SK-N-MC (cell line): ENCODE data around the gene MCRIP2.

ENCODE experiments used
- DNase-seq: peaks from one replicate; pipeline ENCODE4 v3.0.0-alpha.2; 2011; ENCODE audit warnings: low read depth, low spot score
- H3K27ac ChIP-seq: fragments of 200-600 bp; sonication (generic); 2 replicates; pipeline ENCODE4 v1.5.1; 2016; ENCODE audit warnings: mixed run types
- H3K36me3 ChIP-seq: fragments of 200-600 bp; sonication (generic); 2 replicates; pipeline ENCODE4 v1.6.1; 2017; ENCODE audit warnings: antibody characterized with exemption, low read length, mixed read lengths; ENCODE audit not compliant: insufficient read depth
- H3K4me3 ChIP-seq: fragments of 200-600 bp; sonication (generic); 2 replicates; pipeline ENCODE4 v1.5.1; 2016
- H3K9ac ChIP-seq: fragments of 200-600 bp; sonication (generic); 2 replicates; pipeline ENCODE4 v1.8.0; 2017; ENCODE audit warnings: mixed run types, mixed read lengths; ENCODE audit not compliant: insufficient read length
- H3K9me3 ChIP-seq: fragments of 200-600 bp; sonication (generic); 2 replicates; pipeline ENCODE4 v1.6.1; 2017; ENCODE audit warnings: low read depth, mild to moderate bottlenecking, antibody characterized with exemption, low read length, moderate library complexity, mixed read lengths
- EZH2 ChIP-seq: fragments of 200-600 bp; sonication (generic); IDR thresholded peaks from one replicate; pipeline ENCODE4 v1.6.1; 2017; ENCODE audit warnings: antibody characterized with exemption
- FOXP2 ChIP-seq: optimal IDR thresholded peaks from 2 replicates; pipeline ENCODE3; 2011; ENCODE audit warnings: mild to moderate bottlenecking, moderate library complexity; ENCODE audit not compliant: insufficient read depth; ENCODE audit errors: extremely low read length, control extremely low read depth
- POLR2AphosphoS5 ChIP-seq: IDR thresholded peaks from 2 replicates; pipeline ENCODE4 v1.6.1; 2012; ENCODE audit warnings: mild to moderate bottlenecking, low read depth, low read length, borderline replicate concordance

MCRIP2 gene

GRCh38 chr16:667113-667779, 25.6 kb downstream of the MCRIP2 start:
- no peak for TF ChIP-seq FOXP2
- TF ChIP-seq EZH2 = no peak
- no peak for TF ChIP-seq POLR2AphosphoS5
- Histone ChIP-seq H3K9ac (peak overlapping the region; percentile 67), H3K27ac (peak overlapping the region; percentile 29; the same call in 1 of the 2 replicates), H3K9me3 (no peaks in the 10 kb centered on the region), H3K36me3 (peaks cover 30% of the 10 kb centered on the region; the same call in 1 of the 2 replicates), H3K4me3 (peak overlapping the region; percentile 94)
- no peak for DNase-seq

- DNase-seq = no peak
- H3K9ac ChIP-seq = peak within 1 kb of the TSS; percentile 98
- no peaks in the 10 kb centered on the region for H3K9me3 ChIP-seq
- H3K27ac ChIP-seq = peak within 1 kb of the TSS; percentile 83
- peak within 1 kb of the TSS; percentile 94 for H3K4me3 ChIP-seq
- peaks cover 37% of the 10 kb centered on the region; the same call in 1 of the 2 replicates for H3K36me3 ChIP-seq
- TF ChIP-seq EZH2 (no peak), FOXP2 (peak; percentile 43), POLR2AphosphoS5 (peak; percentile 86)
These were observed 26.3 kb downstream of the MCRIP2 start, which contains the start of gene RHOT2 for GRCh38 chr16:667780-668518. Gene RHOT2 (plus strand): TSS chr16:668132. CDS start chr16:668200, 68 bp downstream.

GRCh38 chr16:668519-669171, 27.0 kb downstream of the MCRIP2 start:
- H3K36me3 ChIP-seq = peaks cover 42% of the 10 kb centered on the region; the same call in 1 of the 2 replicates
- peak overlapping the region; percentile 94 for H3K4me3 ChIP-seq
- peak overlapping the region; percentile 98 for H3K9ac ChIP-seq
- DNase-seq = no peak
- H3K27ac ChIP-seq = peak overlapping the region; percentile 83
- H3K9me3 ChIP-seq = no peaks in the 10 kb centered on the region
- TF ChIP-seq FOXP2 (no peak), EZH2 (no peak), POLR2AphosphoS5 (no peak)

- no peaks in the 10 kb centered on the region for H3K9me3 ChIP-seq
- H3K9ac ChIP-seq = no peak overlapping the region
- DNase-seq = no peak
- no peak for TF ChIP-seq EZH2
- TF ChIP-seq FOXP2 = no peak
- no peak for TF ChIP-seq POLR2AphosphoS5
- H3K4me3 ChIP-seq = no peak overlapping the region
- peaks cover 49% of the 10 kb centered on the region; the same call in 1 of the 2 replicates for H3K36me3 ChIP-seq
- no peak overlapping the region for H3K27ac ChIP-seq
These were observed 28.0 kb downstream of the MCRIP2 start for GRCh38 chr16:669666-670065.

GRCh38 chr16:670485-671352, 29.1 kb downstream of the MCRIP2 start:
- Histone ChIP-seq H3K9me3 (no peaks in the 10 kb centered on the region), H3K4me3 (no peak overlapping the region), H3K9ac (no peak overlapping the region), H3K36me3 (peaks cover 49% of the 10 kb centered on the region; the same call in 1 of the 2 replicates), H3K27ac (no peak overlapping the region)
- no peak for DNase-seq
- TF ChIP-seq POLR2AphosphoS5 (no peak), EZH2 (no peak), FOXP2 (no peak)

- no peak overlapping the region for H3K9ac ChIP-seq
- H3K36me3 ChIP-seq = peaks cover 49% of the 10 kb centered on the region; the same call in 1 of the 2 replicates
- no peaks in the 10 kb centered on the region for H3K9me3 ChIP-seq
- H3K4me3 ChIP-seq = no peak overlapping the region
- TF ChIP-seq POLR2AphosphoS5 (no peak), FOXP2 (no peak), EZH2 (no peak)
- H3K27ac ChIP-seq = no peak overlapping the region
- DNase-seq = no peak
These were observed 29.9 kb downstream of the MCRIP2 start for GRCh38 chr16:671353-672131.

GRCh38 chr16:672371-672770, 30.7 kb downstream of the MCRIP2 start:
- Histone ChIP-seq H3K9ac (no peak overlapping the region), H3K4me3 (no peak overlapping the region), H3K36me3 (peaks cover 49% of the 10 kb centered on the region; the same call in 1 of the 2 replicates), H3K27ac (no peak overlapping the region), H3K9me3 (no peaks in the 10 kb centered on the region)
- no peak for DNase-seq
- no peak for TF ChIP-seq EZH2
- no peak for TF ChIP-seq FOXP2
- TF ChIP-seq POLR2AphosphoS5 = no peak
